HepG2 (cell line): ENCODE data around the gene DAAM1. TPM values are rescaled to one million over a fixed set of nuclear protein-coding genes. Genes with fewer than 3 reads are reported as not detected.

Experiments
- AGO1 ChIP-seq: fragments of 200-400 bp; formaldehyde crosslinking; IDR thresholded peaks from 2 replicates; pipeline ENCODE4 v1.6.1; 2017; ENCODE audit warnings: mild to moderate bottlenecking, low read depth, low read length, moderate library complexity; ENCODE audit not compliant: poor library complexity, severe bottlenecking
- AKAP8 ChIP-seq: sonication (generic); formaldehyde crosslinking; IDR thresholded peaks from 2 replicates; pipeline ENCODE4 v1.5.1; 2020; ENCODE audit warnings: mild to moderate bottlenecking, missing genetic modification reagents
- ARNTL ChIP-seq: sonication (generic); formaldehyde crosslinking; IDR thresholded peaks from 2 replicates; pipeline ENCODE4 v1.4.0; 2020; ENCODE audit warnings: mild to moderate bottlenecking, missing genetic modification reagents
- CENPX ChIP-seq: sonication (generic); formaldehyde crosslinking; IDR thresholded peaks from 2 replicates; pipeline ENCODE4 v1.9.0; 2021; ENCODE audit warnings: mild to moderate bottlenecking, missing genetic modification reagents, moderate library complexity
- EHMT2 ChIP-seq: fragments of 200-600 bp; sonication (generic); IDR thresholded peaks from 2 replicates; pipeline ENCODE4 v1.7.0; 2017; ENCODE audit warnings: antibody characterized with exemption, low read depth, low read length, borderline replicate concordance
- FOXP1 ChIP-seq, 2 experiments: fragments of 450-650 bp in 1 of 2; IDR thresholded peaks; 2 replicates each; pipeline ENCODE4 v1.6.1; 2017 to 2018; ENCODE audit warnings: antibody characterized with exemption in 1 of 2
- HNF4G ChIP-seq, 2 experiments: sonication (generic) in 1 of 2; formaldehyde crosslinking in 1 of 2; IDR thresholded peaks; 2 replicates each; pipeline versions ENCODE4 v1.4.0 to v1.6.1; 2011 to 2020; ENCODE audit warnings: borderline replicate concordance in 2 of 2, low read depth in 2 of 2, mild to moderate bottlenecking in 2 of 2, low read length in 1 of 2, missing genetic modification reagents in 1 of 2, moderate library complexity in 1 of 2
- KLF16 ChIP-seq, 2 experiments: sonication (generic) in 1 of 2; formaldehyde crosslinking in 1 of 2; IDR thresholded peaks; 2 replicates each; pipeline versions ENCODE4 v1.6.1 to v1.8.0; 2016 to 2023; ENCODE audit warnings: missing genetic modification reagents in 2 of 2, missing compliant biosample characterization in 1 of 2
- MBD4 ChIP-seq: IDR thresholded peaks from 2 replicates; pipeline ENCODE4 v1.6.1; 2012; ENCODE audit warnings: low read length, inconsistent platforms, borderline replicate concordance
- NR2F1 ChIP-seq, 2 experiments: fragments of 450-650 bp in 1 of 2; formaldehyde crosslinking in 1 of 2; IDR thresholded peaks; 2 replicates each; pipeline versions ENCODE4 v1.5.0 to v1.6.1; 2016 to 2020; ENCODE audit warnings: mild to moderate bottlenecking in 1 of 2, missing compliant biosample characterization in 1 of 2, missing genetic modification reagents in 1 of 2, moderate library complexity in 1 of 2
- POLR2AphosphoS2 ChIP-seq: IDR thresholded peaks from 2 replicates; pipeline ENCODE4 v1.6.1; 2011; ENCODE audit warnings: low read depth, low read length, improper control_type of control experiment
- RARA ChIP-seq: IDR thresholded peaks from 2 replicates; pipeline ENCODE4 v1.6.1; 2016; ENCODE audit warnings: missing genetic modification reagents, missing compliant biosample characterization
- RXRB ChIP-seq: IDR thresholded peaks from 2 replicates; pipeline ENCODE4 v1.6.1; 2016; ENCODE audit warnings: borderline replicate concordance, missing genetic modification reagents, missing compliant biosample characterization
- SIN3A ChIP-seq: IDR thresholded peaks from 2 replicates; pipeline ENCODE4 v1.6.1; 2011; ENCODE audit warnings: low read depth, mild to moderate bottlenecking, control low read depth, low read length, borderline replicate concordance
- SMARCE1 ChIP-seq: fragments of 450-650 bp; IDR thresholded peaks from 2 replicates; pipeline ENCODE4 v1.6.1; 2017; ENCODE audit warnings: borderline replicate concordance
- SNAPC2 ChIP-seq: sonication (generic); formaldehyde crosslinking; IDR thresholded peaks from 2 replicates; pipeline ENCODE4 v1.8.1; 2022; ENCODE audit warnings: mild to moderate bottlenecking, missing genetic modification reagents
- SNRNP70 ChIP-seq: fragments of 200-400 bp; formaldehyde crosslinking; IDR thresholded peaks from 2 replicates; pipeline ENCODE4 v1.6.1; 2017; ENCODE audit warnings: mild to moderate bottlenecking, low read depth, low read length, moderate library complexity
- SP4 ChIP-seq: sonication (generic); formaldehyde crosslinking; IDR thresholded peaks from 2 replicates; pipeline ENCODE4 v1.8.1; 2023; ENCODE audit warnings: mild to moderate bottlenecking, missing genetic modification reagents
- STAT5B ChIP-seq: sonication (generic); formaldehyde crosslinking; IDR thresholded peaks from 2 replicates; pipeline ENCODE4 v1.4.0; 2020; ENCODE audit warnings: missing genetic modification reagents
- TFDP1 ChIP-seq: IDR thresholded peaks from 2 replicates; pipeline ENCODE4 v1.6.1; 2016; ENCODE audit warnings: missing compliant biosample characterization, missing genetic modification reagents, borderline replicate concordance
- ZC3H4 ChIP-seq: sonication (generic); formaldehyde crosslinking; IDR thresholded peaks from 2 replicates; pipeline ENCODE4 v1.4.0; 2020; ENCODE audit warnings: missing genetic modification reagents, borderline replicate concordance
- ZNF333 ChIP-seq: sonication (generic); formaldehyde crosslinking; IDR thresholded peaks from 2 replicates; pipeline ENCODE4 v1.4.0; 2020; ENCODE audit warnings: mild to moderate bottlenecking, missing genetic modification reagents, borderline replicate concordance
- ZNF598 ChIP-seq: sonication (generic); formaldehyde crosslinking; IDR thresholded peaks from 2 replicates; pipeline ENCODE4 v1.5.1; 2020; ENCODE audit warnings: mild to moderate bottlenecking, missing genetic modification reagents, borderline replicate concordance
- ZNF724P ChIP-seq: sonication (generic); formaldehyde crosslinking; IDR thresholded peaks from 2 replicates; pipeline ENCODE4 v1.8.0; 2022; ENCODE audit warnings: missing genetic modification reagents, borderline replicate concordance
- ZNF816 ChIP-seq: sonication (generic); formaldehyde crosslinking; IDR thresholded peaks from 2 replicates; pipeline ENCODE4 v1.8.0; 2022; ENCODE audit warnings: missing genetic modification reagents, mild to moderate bottlenecking, borderline replicate concordance
- ZSCAN9 ChIP-seq: IDR thresholded peaks from 2 replicates; pipeline ENCODE4 v1.6.1; 2016; ENCODE audit warnings: borderline replicate concordance
- polyA plus RNA-seq, 8 experiments: library from polyadenylated mRNA; depleted of rRNA in 3 of 8; stranded (reverse) in 7 of 8; unstranded in 1 of 8; fragments of >200 nt; fragmentation: Illumina TruSeq in 4 of 8; extraction: Trizol in 4 of 8; gene quantifications; 2 replicates each; pipeline versions ENCODE4 v1.2.1 to v1.2.3, GENCODE V29; 2011 to 2016; ENCODE audit warnings: low read depth in 4 of 8, missing spikeins in 1 of 8, mixed read lengths in 1 of 8; ENCODE audit not compliant: insufficient read depth in 1 of 8
- total RNA-seq, 5 experiments: library from RNA; depleted of rRNA; stranded (reverse); fragments of >200 nt; fragmentation: Illumina TruSeq; extraction: Trizol; gene quantifications; 2 replicates each; pipeline ENCODE4 v1.2.3, GENCODE V29; 2016; ENCODE audit warnings: low read depth in 1 of 5
- TF ChIP-seq, protein P1 (sequence below): sonication (generic); formaldehyde crosslinking; IDR thresholded peaks from 2 replicates; pipeline ENCODE4 v1.9.0; 2021; ENCODE audit warnings: missing genetic modification reagents, borderline replicate concordance

DAAM1 gene
- total and polyA plus RNA-seq, 2 of the 13 experiments (the other 11 are each of a cell fraction or from before 2014, with no cell fraction given) = 10.9 to 24.5 TPM

DNA sequence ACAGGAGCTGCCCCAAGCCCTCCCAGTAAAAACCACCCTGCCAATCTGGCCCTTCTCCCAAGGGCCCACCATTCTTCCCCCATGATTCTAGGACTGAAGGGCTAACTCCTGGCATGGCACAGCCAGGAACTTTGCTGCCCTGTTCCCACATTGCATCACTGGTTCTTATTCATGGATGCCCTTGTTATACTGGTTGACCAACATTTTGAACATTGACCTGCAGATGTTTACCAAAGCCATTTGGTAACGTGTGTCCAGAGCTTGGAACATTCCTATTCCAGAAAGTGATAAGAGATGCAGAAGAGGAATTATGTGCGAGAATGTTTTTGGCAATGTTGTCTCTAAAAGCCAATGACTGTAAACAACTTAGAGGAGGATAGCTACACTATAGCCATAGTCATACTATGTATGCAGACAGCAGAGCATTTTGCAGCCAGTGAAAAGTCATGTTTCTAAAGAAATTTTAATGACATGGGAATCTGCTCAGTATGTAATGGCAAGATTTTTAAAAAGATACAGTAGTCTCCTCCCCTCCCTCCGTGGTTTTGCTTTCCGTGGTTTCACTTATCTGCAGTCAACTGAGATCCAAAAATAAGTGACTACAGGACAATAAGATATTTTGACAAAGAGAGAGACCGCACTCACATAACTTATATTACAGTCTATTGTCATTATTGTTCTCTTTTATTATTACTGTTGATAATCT, 108.8 kb downstream of the DAAM1 start (continued):
- TF ChIP-seq POLR2AphosphoS2 = no peak
- no peak for TF ChIP-seq CENPX (CRISPR knock-in tag)
- TF ChIP-seq, protein P1, sequence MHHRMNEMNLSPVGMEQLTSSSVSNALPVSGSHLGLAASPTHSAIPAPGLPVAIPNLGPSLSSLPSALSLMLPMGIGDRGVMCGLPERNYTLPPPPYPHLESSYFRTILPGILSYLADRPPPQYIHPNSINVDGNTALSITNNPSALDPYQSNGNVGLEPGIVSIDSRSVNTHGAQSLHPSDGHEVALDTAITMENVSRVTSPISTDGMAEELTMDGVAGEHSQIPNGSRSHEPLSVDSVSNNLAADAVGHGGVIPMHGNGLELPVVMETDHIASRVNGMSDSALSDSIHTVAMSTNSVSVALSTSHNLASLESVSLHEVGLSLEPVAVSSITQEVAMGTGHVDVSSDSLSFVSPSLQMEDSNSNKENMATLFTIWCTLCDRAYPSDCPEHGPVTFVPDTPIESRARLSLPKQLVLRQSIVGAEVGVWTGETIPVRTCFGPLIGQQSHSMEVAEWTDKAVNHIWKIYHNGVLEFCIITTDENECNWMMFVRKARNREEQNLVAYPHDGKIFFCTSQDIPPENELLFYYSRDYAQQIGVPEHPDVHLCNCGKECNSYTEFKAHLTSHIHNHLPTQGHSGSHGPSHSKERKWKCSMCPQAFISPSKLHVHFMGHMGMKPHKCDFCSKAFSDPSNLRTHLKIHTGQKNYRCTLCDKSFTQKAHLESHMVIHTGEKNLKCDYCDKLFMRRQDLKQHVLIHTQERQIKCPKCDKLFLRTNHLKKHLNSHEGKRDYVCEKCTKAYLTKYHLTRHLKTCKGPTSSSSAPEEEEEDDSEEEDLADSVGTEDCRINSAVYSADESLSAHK (CRISPR knock-in tag) = no peak
- TF ChIP-seq SNRNP70 = no peak
- peak; percentile 59 for TF ChIP-seq FOXP1 (IDR thresholded peaks at IDR 0.05)
- peak; percentile 79; the same call in 1 of the 2 replicates for TF ChIP-seq FOXP1 (CRISPR knock-in tag; IDR thresholded peaks at IDR 0.05)
- TF ChIP-seq ZNF598 (CRISPR knock-in tag) = no peak
- TF ChIP-seq ZC3H4 = no peak
- TF ChIP-seq TFDP1 = no peak
- no peak for TF ChIP-seq ZNF724P
- no peak for TF ChIP-seq SP4
- no peak for TF ChIP-seq ZSCAN9 (CRISPR knock-in tag)
- TF ChIP-seq STAT5B (CRISPR knock-in tag) = no peak
- peak; percentile 74 for TF ChIP-seq RARA (CRISPR knock-in tag)
- peak in 1 of 2 experiments; percentile 49; a peak in 1 of 4 replicates for TF ChIP-seq KLF16 (CRISPR knock-in tag; IDR thresholded peaks at IDR 0.05)
- TF ChIP-seq SNAPC2 (CRISPR knock-in tag) = no peak
- peak in 1 of 2 experiments; percentile 36; a peak in 1 of 4 replicates for TF ChIP-seq NR2F1 (CRISPR knock-in tag; IDR thresholded peaks at IDR 0.05)
- no peak for TF ChIP-seq AGO1
- TF ChIP-seq ZNF816 = no peak; the same call in 1 of the 2 replicates
- peak; percentile 91 for TF ChIP-seq HNF4G (IDR thresholded peaks at IDR 0.05; ENCODE audit: borderline replicate concordance, low read depth, low read length)
- TF ChIP-seq HNF4G (CRISPR knock-in tag; IDR thresholded peaks at IDR 0.05; ENCODE audit: borderline replicate concordance, low read depth) = 0 out of 2 replicates have a peak, but pooled peaks have one; percentile 37
- TF ChIP-seq SIN3A = no peak
- no peak for TF ChIP-seq ZNF333 (CRISPR knock-in tag)
- TF ChIP-seq AKAP8 (CRISPR knock-in tag) = no peak
- peak; percentile 97 for TF ChIP-seq EHMT2
- no peak for TF ChIP-seq MBD4
- TF ChIP-seq ARNTL (CRISPR knock-in tag) = no peak
- TF ChIP-seq SMARCE1 = no peak
- TF ChIP-seq RXRB = peak; percentile 55; the same call in 1 of the 2 replicates
